Keratinocyte (primary cell): ENCODE data around the gene ATG4A. TPM values are rescaled to one million over a fixed set of nuclear protein-coding genes. Genes with fewer than 3 reads are reported as not detected.
A peak's percentile ranks its signal among the peaks of the same experiment; 100 is the strongest.

Experiments used
- DNase-seq: peaks from one replicate; pipeline ENCODE4 v3.0.0-alpha.2; 2011; ENCODE audit warnings: low read depth, missing footprints, low spot score
- FAIRE-seq: peaks from 2 replicates; lab custom pipeline; 2011; peaks lifted over from hg19 to GRCh38; lab: Jason Lieb, UNC
- H2AFZ ChIP-seq: 2 replicates; pipeline ENCODE4 v1.6.0; 2012; ENCODE audit warnings: low read length, control low read depth, inconsistent platforms; ENCODE audit not compliant: control insufficient read depth
- H3K27ac ChIP-seq: 2 replicates; pipeline ENCODE4 v1.5.1; 2011; ENCODE audit warnings: low read length; ENCODE audit not compliant: control insufficient read depth, insufficient read depth
- H3K27me3 ChIP-seq: 3 replicates; pipeline ENCODE4 v1.6.0; 2011; ENCODE audit warnings: low read length; ENCODE audit not compliant: control insufficient read depth, insufficient read depth; ENCODE audit errors: extremely low read depth
- H3K36me3 ChIP-seq, 2 experiments: 2 replicates in 1 of 2; 3 replicates in 1 of 2; pipeline ENCODE4 v1.5.1; 2011; ENCODE audit warnings: low read length in 2 of 2, mild to moderate bottlenecking in 1 of 2; ENCODE audit not compliant: control insufficient read depth in 2 of 2, insufficient read depth in 2 of 2; ENCODE audit errors: extremely low read depth in 1 of 2
- H3K4me1 ChIP-seq: 3 replicates; pipeline ENCODE4 v1.5.1; 2011; ENCODE audit warnings: low read length; ENCODE audit not compliant: control insufficient read depth, insufficient read depth; ENCODE audit errors: extremely low read depth
- H3K4me2 ChIP-seq: 3 replicates; pipeline ENCODE4 v1.6.0; 2011; ENCODE audit warnings: low read depth, low read length; ENCODE audit not compliant: control insufficient read depth, insufficient read depth; ENCODE audit errors: extremely low read depth
- H3K4me3 ChIP-seq, 3 experiments: fragments of 200-600 bp in 1 of 3; sonication (generic) in 1 of 3; 2 replicates in 2 of 3; 3 replicates in 1 of 3; pipeline ENCODE4 v1.5.1; 2011 to 2016; ENCODE audit warnings: low read length in 3 of 3, mild to moderate bottlenecking in 3 of 3, control low read depth in 2 of 3, inconsistent platforms in 1 of 3, low read depth in 1 of 3, mixed read lengths in 1 of 3, mixed run types in 1 of 3, moderate library complexity in 1 of 3; ENCODE audit not compliant: control insufficient read depth in 2 of 3, insufficient read depth in 2 of 3; ENCODE audit errors: extremely low read depth in 1 of 3
- H3K79me2 ChIP-seq: 2 replicates; pipeline ENCODE4 v1.6.0; 2012; ENCODE audit warnings: low read length; ENCODE audit not compliant: control insufficient read depth, insufficient read depth
- H3K9ac ChIP-seq: 3 replicates; pipeline ENCODE4 v1.6.0; 2011; ENCODE audit warnings: low read length; ENCODE audit not compliant: control insufficient read depth, insufficient read depth; ENCODE audit errors: extremely low read depth
- H3K9me1 ChIP-seq: 3 replicates; pipeline ENCODE4 v1.6.0; 2011; ENCODE audit warnings: low read length; ENCODE audit not compliant: control insufficient read depth, insufficient read depth; ENCODE audit errors: extremely low read depth
- H3K9me3 ChIP-seq: 2 replicates; pipeline ENCODE4 v1.5.1; 2012; ENCODE audit warnings: low read depth, low read length; ENCODE audit not compliant: control insufficient read depth
- H4K20me1 ChIP-seq: 3 replicates; pipeline ENCODE4 v1.6.0; 2011; ENCODE audit warnings: low read length; ENCODE audit not compliant: control insufficient read depth, insufficient read depth; ENCODE audit errors: extremely low read depth
- EZH2 ChIP-seq: IDR thresholded peaks from one replicate; pipeline ENCODE4 v1.6.1; 2012; ENCODE audit warnings: inconsistent platforms, mild to moderate bottlenecking, low read length, moderate library complexity
- dilution Hi-C: fragments of 300-500 bp; cut with MboI; formaldehyde crosslinking; loops from one replicate; pipeline ENCODE4 v1.7.0; 2020; ENCODE audit warnings: low sequenced_read_pairs; ENCODE audit not compliant: extremely low pct_ligation_motif_present
- polyA plus RNA-seq, 5 experiments: library from polyadenylated mRNA; depleted of rRNA in 3 of 5; stranded (reverse) in 3 of 5; stranded (forward) in 1 of 5; unstranded in 1 of 5; fragments of >200 nt; gene quantifications; 1 replicate in 1 of 5; 2 replicates in 3 of 5; 3 replicates in 1 of 5; pipeline versions ENCODE4 v1.2.1 to v1.2.3, GENCODE V29; 2011 to 2012; ENCODE audit warnings: missing spikeins in 2 of 5, low read depth in 1 of 5, low replicate concordance in 1 of 5
- TF ChIP-seq, protein P1 (sequence below), 3 experiments: IDR thresholded peaks in 1 of 3; conservative IDR thresholded peaks in 1 of 3; optimal IDR thresholded peaks in 1 of 3; 2 replicates in 2 of 3; 3 replicates in 1 of 3; pipeline versions ENCODE3 to v1.5.1; 2011; ENCODE audit warnings: low read length in 3 of 3, mild to moderate bottlenecking in 3 of 3, moderate library complexity in 2 of 3, control low read depth in 1 of 3, inconsistent platforms in 1 of 3; ENCODE audit not compliant: insufficient read depth in 2 of 3; ENCODE audit errors: extremely low read depth in 1 of 3

Gene ATG4A
- polyA plus RNA-seq, 1 donor (not counting 4 experiments of a cell fraction or from before 2014, with no cell fraction given), result 19.3 TPM

DNA sequence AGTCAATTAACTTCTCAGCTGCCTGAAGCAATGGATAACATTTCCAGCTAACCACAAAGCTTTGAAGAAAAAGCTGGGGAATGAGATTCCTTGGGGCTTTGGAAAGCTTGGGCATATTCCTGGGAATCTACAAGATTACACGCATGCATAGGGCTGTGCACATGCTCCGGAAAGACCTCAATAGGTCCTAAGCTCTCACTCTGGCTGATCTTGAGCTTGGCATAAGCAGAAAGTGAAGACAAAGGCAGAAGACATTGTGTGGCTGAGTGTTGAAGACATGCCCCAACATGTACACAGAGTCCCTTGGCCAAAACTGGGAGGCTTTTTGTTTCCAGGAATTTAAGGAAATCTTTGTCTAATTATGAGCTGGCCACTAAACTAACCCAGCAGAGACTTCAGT is 31.2 kb downstream of the ATG4A start:
- no peaks in the 10 kb centered on the region for H3K36me3 ChIP-seq
- H3K9ac ChIP-seq, result no peak overlapping the region
- H3K4me1 ChIP-seq, result peaks cover 23% of the 10 kb centered on the region
- H3K4me2 ChIP-seq, result peak overlapping the region; percentile 52
- H3K27ac ChIP-seq, result peak overlapping the region; percentile 17
- no peaks in the 10 kb centered on the region for H3K9me1 ChIP-seq
- peak; percentile 79 for FAIRE-seq
- no peaks in the 10 kb centered on the region for H3K27me3 ChIP-seq
- TF ChIP-seq, protein P1, sequence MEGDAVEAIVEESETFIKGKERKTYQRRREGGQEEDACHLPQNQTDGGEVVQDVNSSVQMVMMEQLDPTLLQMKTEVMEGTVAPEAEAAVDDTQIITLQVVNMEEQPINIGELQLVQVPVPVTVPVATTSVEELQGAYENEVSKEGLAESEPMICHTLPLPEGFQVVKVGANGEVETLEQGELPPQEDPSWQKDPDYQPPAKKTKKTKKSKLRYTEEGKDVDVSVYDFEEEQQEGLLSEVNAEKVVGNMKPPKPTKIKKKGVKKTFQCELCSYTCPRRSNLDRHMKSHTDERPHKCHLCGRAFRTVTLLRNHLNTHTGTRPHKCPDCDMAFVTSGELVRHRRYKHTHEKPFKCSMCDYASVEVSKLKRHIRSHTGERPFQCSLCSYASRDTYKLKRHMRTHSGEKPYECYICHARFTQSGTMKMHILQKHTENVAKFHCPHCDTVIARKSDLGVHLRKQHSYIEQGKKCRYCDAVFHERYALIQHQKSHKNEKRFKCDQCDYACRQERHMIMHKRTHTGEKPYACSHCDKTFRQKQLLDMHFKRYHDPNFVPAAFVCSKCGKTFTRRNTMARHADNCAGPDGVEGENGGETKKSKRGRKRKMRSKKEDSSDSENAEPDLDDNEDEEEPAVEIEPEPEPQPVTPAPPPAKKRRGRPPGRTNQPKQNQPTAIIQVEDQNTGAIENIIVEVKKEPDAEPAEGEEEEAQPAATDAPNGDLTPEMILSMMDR (optimal IDR thresholded peaks at IDR 0.05 in 1 of 3, IDR thresholded peaks at IDR 0.05 in 1 of 3, conservative IDR thresholded peaks at IDR 0.05 in 1 of 3; ENCODE audit: extremely low read depth in 1 of 3, insufficient read depth in 2 of 3, low read length in 3 of 3), result no peak
- no peak for TF ChIP-seq EZH2
- dilution Hi-C loops, result no loop called here
- DNase-seq, result no peak
- no peaks in the 10 kb centered on the region for H3K9me3 ChIP-seq
- no peaks in the 10 kb centered on the region for H4K20me1 ChIP-seq
- H3K4me3 ChIP-seq, result no peak overlapping the region
- H3K79me2 ChIP-seq, result no peaks in the 10 kb centered on the region
- H2AFZ ChIP-seq, result no peak overlapping the region

DNA sequence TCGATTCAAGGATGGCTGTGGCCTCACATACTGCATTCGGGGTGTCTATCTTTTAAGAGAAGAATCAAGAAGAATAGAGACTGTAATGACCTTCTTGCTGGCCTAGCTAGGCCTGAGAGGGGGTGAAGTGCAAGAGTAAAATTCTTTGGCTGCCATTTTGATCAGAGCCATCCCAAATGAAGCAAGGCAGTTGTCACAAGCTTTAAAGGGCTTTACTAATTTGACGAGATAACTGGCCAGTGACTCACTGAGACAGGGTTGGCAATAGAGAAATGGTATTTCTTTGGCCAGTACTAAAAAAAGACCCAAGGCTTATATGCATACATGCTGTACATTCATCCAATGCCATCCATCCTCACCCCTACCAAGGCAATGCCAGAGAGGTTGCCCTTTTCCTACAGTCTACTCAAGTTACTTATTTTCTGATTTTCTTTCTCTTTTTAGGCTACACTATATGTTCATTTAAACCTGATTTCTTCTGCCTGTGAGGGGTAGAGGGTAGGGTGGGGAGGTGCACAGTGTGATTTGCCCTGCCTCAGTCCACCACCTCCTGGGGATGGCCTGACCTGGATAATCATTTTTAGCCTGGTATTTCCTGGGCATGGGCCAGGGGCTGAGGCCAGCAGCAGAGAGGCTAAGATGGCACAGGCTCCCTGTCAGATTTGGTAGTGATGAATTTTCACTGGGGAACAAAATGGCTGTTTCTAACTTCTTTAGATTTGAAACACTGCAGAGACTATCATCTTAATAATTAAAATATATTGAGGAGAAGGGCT is 32.2 kb downstream of the ATG4A start:
- no peak for FAIRE-seq
- no peak overlapping the region for H2AFZ ChIP-seq
- no peak for TF ChIP-seq EZH2
- TF ChIP-seq, protein P1 (optimal IDR thresholded peaks at IDR 0.05 in 1 of 3, IDR thresholded peaks at IDR 0.05 in 1 of 3, conservative IDR thresholded peaks at IDR 0.05 in 1 of 3; ENCODE audit: extremely low read depth in 1 of 3, insufficient read depth in 2 of 3, low read length in 3 of 3), result no peak
- DNase-seq, result no peak
- H3K27ac ChIP-seq, result peak overlapping the region; percentile 17
- H3K4me1 ChIP-seq, result peaks cover 23% of the 10 kb centered on the region
- no peaks in the 10 kb centered on the region for H4K20me1 ChIP-seq
- H3K4me2 ChIP-seq, result no peak overlapping the region
- no peaks in the 10 kb centered on the region for H3K9me3 ChIP-seq
- no peak overlapping the region for H3K4me3 ChIP-seq
- no peaks in the 10 kb centered on the region for H3K36me3 ChIP-seq
- dilution Hi-C loops, result no loop called here
- H3K79me2 ChIP-seq, result no peaks in the 10 kb centered on the region
- H3K9ac ChIP-seq, result no peak overlapping the region
- no peaks in the 10 kb centered on the region for H3K9me1 ChIP-seq
- H3K27me3 ChIP-seq, result no peaks in the 10 kb centered on the region
